Measurements from ENCODE around the gene ARHGAP19. TPM values are rescaled to one million over a fixed set of nuclear protein-coding genes. Genes with fewer than 3 reads are reported as not detected.

The ARHGAP19 gene
- total RNA-seq, 2 experiments from 2014 or later = 42.3 to 53.2 TPM

DNA sequence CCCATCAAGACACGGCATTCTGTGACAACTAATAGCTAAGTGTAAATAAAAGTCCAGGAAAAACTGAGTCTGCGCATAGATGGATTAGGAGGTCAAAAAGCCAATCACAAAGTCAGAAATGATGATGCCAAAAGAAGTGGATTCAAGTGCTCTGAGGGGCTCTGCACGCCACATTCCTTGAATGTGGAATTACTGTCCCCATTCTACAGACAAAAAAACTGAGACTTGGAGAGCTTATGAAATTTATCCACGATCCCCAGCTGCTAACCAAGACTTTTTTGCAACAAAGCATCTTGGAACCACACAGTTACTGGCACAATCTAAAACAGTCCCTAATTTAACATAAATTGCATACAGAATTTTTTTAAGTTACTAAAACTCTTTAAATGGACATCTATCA is 57.1 kb downstream of the ARHGAP19 start:
- Mint-ChIP-seq H3K36me3 (ENCODE audit: low read depth) (peaks cover 14% of the 10 kb centered on the region), H3K4me1 (ENCODE audit: low read depth) (peaks cover 2% of the 10 kb centered on the region), H3K4me3 (no peak overlapping the region), H3K9me3 (no peaks in the 10 kb centered on the region), H3K27ac (no peak overlapping the region), H3K27me3 (no peaks in the 10 kb centered on the region)
- CTCF ChIA-PET = interaction anchor here (0.7 to 9.6 kb wide), 18 partner anchors 10 to 210 kb away, joined by 3 to 93 read pairs (median 5); partner anchors contain the start of gene ARHGAP19
- intact Hi-C loops (cut with micrococcal nuclease) = no loop called here
- no peak for ATAC-seq
- no peak for TF ChIP-seq CTCF (IDR thresholded peaks at IDR 0.05)
- POLR2A ChIA-PET = no interaction called here
- no peak for DNase-seq

DNA sequence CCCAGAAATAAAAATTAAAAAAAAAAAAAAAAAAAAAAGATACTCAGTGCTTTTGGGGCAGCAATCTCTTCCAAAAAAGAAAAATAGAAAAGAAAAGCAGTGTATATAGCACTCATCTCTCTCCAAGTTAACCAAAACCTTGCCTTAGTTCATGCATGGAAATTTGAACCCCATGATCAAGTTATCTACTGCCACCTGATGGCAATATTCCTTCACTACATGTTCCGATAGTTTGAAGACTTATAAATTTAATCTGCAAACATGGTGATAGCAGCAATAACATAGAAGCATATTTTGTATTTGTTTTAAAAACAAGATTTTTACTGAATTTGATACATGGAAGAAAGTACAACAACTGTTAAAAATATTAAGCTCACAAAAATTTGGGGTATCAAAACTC is 58.0 kb downstream of the ARHGAP19 start:
- Mint-ChIP-seq H3K36me3 (ENCODE audit: low read depth) (peaks cover 19% of the 10 kb centered on the region), H3K9me3 (no peaks in the 10 kb centered on the region), H3K27ac (no peak overlapping the region), H3K4me3 (no peak overlapping the region), H3K4me1 (ENCODE audit: low read depth) (peaks cover 7% of the 10 kb centered on the region), H3K27me3 (no peaks in the 10 kb centered on the region)
- peak; percentile 74 for TF ChIP-seq CTCF (IDR thresholded peaks at IDR 0.05)
- CTCF ChIA-PET = interaction anchor here (0.7 to 9.6 kb wide), 21 partner anchors 9 to 209 kb away, joined by 3 to 93 read pairs (median 5); partner anchors contain the start of gene ARHGAP19
- ATAC-seq (peak; percentile 53), DNase-seq (no peak)
- POLR2A ChIA-PET = no interaction called here
- intact Hi-C loops (cut with micrococcal nuclease) = no loop called here

- no peaks in the 10 kb centered on the region for H3K27me3 Mint-ChIP-seq
- peaks cover 8% of the 10 kb centered on the region for H3K4me1 Mint-ChIP-seq (ENCODE audit: low read depth)
- H3K36me3 Mint-ChIP-seq (ENCODE audit: low read depth) = peaks cover 34% of the 10 kb centered on the region
- POLR2A ChIA-PET = no interaction called here
- ATAC-seq = peak; percentile 85
- no peaks in the 10 kb centered on the region for H3K9me3 Mint-ChIP-seq
- H3K4me3 Mint-ChIP-seq = no peak overlapping the region
- no peak for TF ChIP-seq CTCF (IDR thresholded peaks at IDR 0.05)
- intact Hi-C loops (cut with micrococcal nuclease) = no loop called here
- CTCF ChIA-PET = interaction anchor here (1.0 to 9.6 kb wide), 6 partner anchors 20 to 231 kb away, joined by 3 to 93 read pairs (median 4); no protein-coding TSS in a partner anchor
- no peak for DNase-seq
- H3K27ac Mint-ChIP-seq = no peak overlapping the region
Observed at GRCh38 chr10:97230146-97230545, 62.3 kb downstream of the ARHGAP19 start.

- no peak overlapping the region for H3K4me3 Mint-ChIP-seq
- no peaks in the 10 kb centered on the region for H3K27me3 Mint-ChIP-seq
- TF ChIP-seq CTCF (IDR thresholded peaks at IDR 0.05) = no peak
- no peak for DNase-seq
- ATAC-seq = no peak
- no peak overlapping the region for H3K27ac Mint-ChIP-seq
- ChIA-PET CTCF (interaction anchor here (1.2 to 9.6 kb wide), 5 partner anchors 19 to 192 kb away, joined by 4 to 93 read pairs (median 4); no protein-coding TSS in a partner anchor), POLR2A (no interaction called here)
- H3K9me3 Mint-ChIP-seq = no peaks in the 10 kb centered on the region
- peaks cover 37% of the 10 kb centered on the region for H3K36me3 Mint-ChIP-seq (ENCODE audit: low read depth)
- intact Hi-C loops (cut with micrococcal nuclease) = no loop called here
- H3K4me1 Mint-ChIP-seq (ENCODE audit: low read depth) = peaks cover 13% of the 10 kb centered on the region
Observed at GRCh38 chr10:97229322-97230015, 63.0 kb downstream of the ARHGAP19 start.

GRCh38 chr10:97228775-97229157 is 63.7 kb downstream of the ARHGAP19 start:
- intact Hi-C loops (cut with micrococcal nuclease) = no loop called here
- Mint-ChIP-seq H3K27ac (no peak overlapping the region), H3K4me1 (ENCODE audit: low read depth) (peaks cover 13% of the 10 kb centered on the region), H3K9me3 (no peaks in the 10 kb centered on the region), H3K36me3 (ENCODE audit: low read depth) (peaks cover 37% of the 10 kb centered on the region), H3K4me3 (no peak overlapping the region), H3K27me3 (no peaks in the 10 kb centered on the region)
- ATAC-seq (no peak), DNase-seq (no peak)
- POLR2A ChIA-PET = no interaction called here
- TF ChIP-seq CTCF (IDR thresholded peaks at IDR 0.05) = no peak
- CTCF ChIA-PET = interaction anchor here (0.6 to 1.9 kb wide), 6 partner anchors 9 to 192 kb away, joined by 3 to 8 read pairs (median 4); no protein-coding TSS in a partner anchor

Measured in activated CD8-positive, alpha-beta T cell treated with anti-CD3 and anti-CD28 coated beads for 36 hours (primary cell).